HL-60 (cell line): ENCODE results near the gene UST.

Experiments
- DNase-seq, 2 experiments: peaks; one replicate each; pipeline ENCODE4 v3.0.0-alpha.2; 2010 to 2020; ENCODE audit warnings: low read depth in 1 of 2, low spot score in 1 of 2
- H3K27ac ChIP-seq: fragments of 250-450 bp; sonication (Bioruptor Pico); replicated peaks from 2 replicates; pipeline ENCODE4 v1.5.1; 2020; ENCODE audit warnings: mild to moderate bottlenecking, moderate library complexity
- H3K27me3 ChIP-seq: fragments of 250-450 bp; sonication (Bioruptor Pico); 2 replicates; pipeline ENCODE4 v1.5.1; 2021; ENCODE audit warnings: mild to moderate bottlenecking, moderate library complexity; ENCODE audit not compliant: insufficient read depth, poor library complexity, severe bottlenecking
- H3K4me3 ChIP-seq: replicated peaks from 2 replicates; pipeline ENCODE4 v1.5.1; 2011; ENCODE audit warnings: mild to moderate bottlenecking, control low read depth, low read length; ENCODE audit not compliant: insufficient read depth
- GABPA ChIP-seq: IDR thresholded peaks from 2 replicates; pipeline ENCODE4 v1.6.1; 2012; ENCODE audit warnings: low read depth
- POLR2AphosphoS5 ChIP-seq: IDR thresholded peaks from 2 replicates; pipeline ENCODE4 v1.6.1; 2012; ENCODE audit warnings: low read depth
- SPI1 ChIP-seq: IDR thresholded peaks from 2 replicates; pipeline ENCODE4 v1.6.1; 2012; ENCODE audit warnings: low read depth, mild to moderate bottlenecking, borderline replicate concordance
- TF ChIP-seq, protein P1 (sequence below): IDR thresholded peaks from one replicate; pipeline ENCODE4 v1.5.1; 2011; ENCODE audit warnings: low read length, control low read depth, inconsistent platforms; ENCODE audit not compliant: insufficient read depth
- TF ChIP-seq, protein P2 (sequence below): IDR thresholded peaks from 2 replicates; pipeline ENCODE4 v1.6.1; 2012; ENCODE audit warnings: low read depth; ENCODE audit not compliant: insufficient replicate concordance

UST gene

DNA sequence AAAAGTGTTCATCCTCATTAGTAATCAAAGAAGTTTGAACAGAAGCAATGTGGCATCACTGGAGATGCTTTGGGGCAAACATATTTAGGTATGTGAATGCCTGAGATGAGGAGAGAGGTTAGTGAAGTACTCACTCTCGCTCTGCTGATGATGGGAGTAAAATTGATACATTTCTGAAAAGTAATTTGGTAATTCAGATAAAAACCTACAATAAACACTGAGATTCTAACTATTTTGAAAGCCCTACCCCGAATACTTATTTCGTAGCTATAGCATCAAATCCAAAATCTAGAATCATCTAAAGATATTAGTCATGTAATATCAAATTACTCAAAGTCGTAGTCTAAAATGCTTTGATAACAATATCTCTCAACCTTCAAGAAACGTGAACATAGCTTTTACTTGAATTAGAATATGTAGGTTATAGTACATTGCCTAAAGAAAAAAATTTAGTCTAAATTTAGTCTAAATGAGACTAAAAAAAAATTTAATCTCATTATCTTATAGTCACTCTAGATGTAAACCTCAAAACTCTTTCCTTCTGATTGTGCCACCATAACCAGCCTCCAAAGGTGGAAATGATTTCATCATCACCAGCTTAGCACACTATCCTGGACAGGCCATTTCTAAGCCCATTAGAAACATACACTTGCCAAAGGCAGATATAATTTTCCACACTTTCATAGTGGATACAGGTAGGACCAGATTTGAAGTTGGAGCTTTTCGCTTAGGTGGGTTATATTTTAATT lies 338.2 kb downstream of the UST start:
- Histone ChIP-seq H3K4me3 (no peak overlapping the region), H3K27ac (no peak overlapping the region), H3K27me3 (peaks cover 2% of the 10 kb centered on the region)
- no peak for DNase-seq
- TF ChIP-seq, protein P1, sequence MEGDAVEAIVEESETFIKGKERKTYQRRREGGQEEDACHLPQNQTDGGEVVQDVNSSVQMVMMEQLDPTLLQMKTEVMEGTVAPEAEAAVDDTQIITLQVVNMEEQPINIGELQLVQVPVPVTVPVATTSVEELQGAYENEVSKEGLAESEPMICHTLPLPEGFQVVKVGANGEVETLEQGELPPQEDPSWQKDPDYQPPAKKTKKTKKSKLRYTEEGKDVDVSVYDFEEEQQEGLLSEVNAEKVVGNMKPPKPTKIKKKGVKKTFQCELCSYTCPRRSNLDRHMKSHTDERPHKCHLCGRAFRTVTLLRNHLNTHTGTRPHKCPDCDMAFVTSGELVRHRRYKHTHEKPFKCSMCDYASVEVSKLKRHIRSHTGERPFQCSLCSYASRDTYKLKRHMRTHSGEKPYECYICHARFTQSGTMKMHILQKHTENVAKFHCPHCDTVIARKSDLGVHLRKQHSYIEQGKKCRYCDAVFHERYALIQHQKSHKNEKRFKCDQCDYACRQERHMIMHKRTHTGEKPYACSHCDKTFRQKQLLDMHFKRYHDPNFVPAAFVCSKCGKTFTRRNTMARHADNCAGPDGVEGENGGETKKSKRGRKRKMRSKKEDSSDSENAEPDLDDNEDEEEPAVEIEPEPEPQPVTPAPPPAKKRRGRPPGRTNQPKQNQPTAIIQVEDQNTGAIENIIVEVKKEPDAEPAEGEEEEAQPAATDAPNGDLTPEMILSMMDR: no peak
- TF ChIP-seq, protein P2, sequence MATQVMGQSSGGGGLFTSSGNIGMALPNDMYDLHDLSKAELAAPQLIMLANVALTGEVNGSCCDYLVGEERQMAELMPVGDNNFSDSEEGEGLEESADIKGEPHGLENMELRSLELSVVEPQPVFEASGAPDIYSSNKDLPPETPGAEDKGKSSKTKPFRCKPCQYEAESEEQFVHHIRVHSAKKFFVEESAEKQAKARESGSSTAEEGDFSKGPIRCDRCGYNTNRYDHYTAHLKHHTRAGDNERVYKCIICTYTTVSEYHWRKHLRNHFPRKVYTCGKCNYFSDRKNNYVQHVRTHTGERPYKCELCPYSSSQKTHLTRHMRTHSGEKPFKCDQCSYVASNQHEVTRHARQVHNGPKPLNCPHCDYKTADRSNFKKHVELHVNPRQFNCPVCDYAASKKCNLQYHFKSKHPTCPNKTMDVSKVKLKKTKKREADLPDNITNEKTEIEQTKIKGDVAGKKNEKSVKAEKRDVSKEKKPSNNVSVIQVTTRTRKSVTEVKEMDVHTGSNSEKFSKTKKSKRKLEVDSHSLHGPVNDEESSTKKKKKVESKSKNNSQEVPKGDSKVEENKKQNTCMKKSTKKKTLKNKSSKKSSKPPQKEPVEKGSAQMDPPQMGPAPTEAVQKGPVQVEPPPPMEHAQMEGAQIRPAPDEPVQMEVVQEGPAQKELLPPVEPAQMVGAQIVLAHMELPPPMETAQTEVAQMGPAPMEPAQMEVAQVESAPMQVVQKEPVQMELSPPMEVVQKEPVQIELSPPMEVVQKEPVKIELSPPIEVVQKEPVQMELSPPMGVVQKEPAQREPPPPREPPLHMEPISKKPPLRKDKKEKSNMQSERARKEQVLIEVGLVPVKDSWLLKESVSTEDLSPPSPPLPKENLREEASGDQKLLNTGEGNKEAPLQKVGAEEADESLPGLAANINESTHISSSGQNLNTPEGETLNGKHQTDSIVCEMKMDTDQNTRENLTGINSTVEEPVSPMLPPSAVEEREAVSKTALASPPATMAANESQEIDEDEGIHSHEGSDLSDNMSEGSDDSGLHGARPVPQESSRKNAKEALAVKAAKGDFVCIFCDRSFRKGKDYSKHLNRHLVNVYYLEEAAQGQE: no peak
- no peak for TF ChIP-seq GABPA
- TF ChIP-seq POLR2AphosphoS5: no peak
- TF ChIP-seq SPI1: no peak

DNA sequence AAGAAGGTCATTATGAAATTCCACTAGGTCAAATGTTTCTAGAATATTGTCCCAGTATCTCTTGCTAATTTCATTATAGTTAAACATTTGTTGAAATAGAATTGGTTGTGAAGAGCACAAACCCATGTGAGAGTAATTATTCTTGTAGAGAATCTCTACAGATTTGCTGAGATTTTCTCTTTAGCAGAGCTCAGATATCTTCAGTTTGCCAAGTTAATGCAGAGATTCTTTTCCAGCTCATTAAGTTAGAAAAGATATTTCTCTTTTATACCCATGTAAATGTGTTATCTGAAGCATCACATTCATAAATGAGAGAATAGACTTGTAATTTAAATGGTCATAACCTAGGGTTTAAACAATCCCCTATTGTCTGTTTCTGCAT lies 338.7 kb downstream of the UST start:
- Histone ChIP-seq H3K27me3 (peaks cover 2% of the 10 kb centered on the region), H3K4me3 (no peak overlapping the region), H3K27ac (no peak overlapping the region)
- TF ChIP-seq SPI1 (no peak), POLR2AphosphoS5 (no peak), GABPA (no peak)
- TF ChIP-seq, protein P1: no peak
- TF ChIP-seq, protein P2: no peak
- no peak for DNase-seq

DNA sequence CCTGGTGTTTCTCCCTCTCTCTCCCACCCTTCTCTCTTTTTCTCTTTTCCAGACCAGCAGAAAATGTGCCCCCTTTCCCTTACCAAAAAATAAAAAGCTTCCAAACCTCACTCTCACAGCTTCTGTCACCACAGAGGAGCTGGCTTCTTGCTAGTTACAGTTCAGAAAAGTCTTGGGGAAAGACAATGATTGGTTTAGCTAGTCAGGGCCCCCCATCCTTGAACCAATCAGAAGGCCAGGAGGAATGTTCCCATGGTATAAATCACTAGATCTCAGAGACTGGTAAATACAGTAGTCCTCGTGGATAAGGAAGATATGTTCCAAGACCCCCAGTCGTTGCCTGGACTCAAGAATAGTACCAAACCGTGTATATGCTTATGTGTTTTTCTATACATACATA lies 339.5 kb downstream of the UST start:
- Histone ChIP-seq H3K27ac (no peak overlapping the region), H3K27me3 (peaks cover 2% of the 10 kb centered on the region), H3K4me3 (no peak overlapping the region)
- DNase-seq: no peak
- TF ChIP-seq GABPA: no peak
- no peak for TF ChIP-seq POLR2AphosphoS5
- TF ChIP-seq, protein P1: no peak
- TF ChIP-seq SPI1: no peak
- TF ChIP-seq, protein P2: no peak
